Renal cortex interstitium (tissue), 11 donors: Measurements from ENCODE around the gene DTD1. TPM values are rescaled to one million over a fixed set of nuclear protein-coding genes. Genes with fewer than 3 reads are reported as not detected.

ENCODE experiments used
- DNase-seq, 11 donors: peaks; one replicate each; pipeline ENCODE4 v3.0.0-alpha.2; 2013; ENCODE audit warnings: low read depth in 9 of 11, low spot score in 4 of 11; ENCODE audit errors: extremely low read depth in 1 of 11
- polyA plus RNA-seq, 3 donors: library from polyadenylated mRNA; unstranded; fragments of 120-200 nt; gene quantifications; one replicate each; pipeline ENCODE4 v1.2.1, GENCODE V29; 2013; ENCODE audit not compliant: insufficient read length in 3 of 3

The DTD1 gene
- polyA plus RNA-seq, 3 donors = 29.8 to 35.8 (median 34.4) TPM

- no peak for DNase-seq
Measured at GRCh38 chr20:18722371-18722770, 134.5 kb downstream of the DTD1 start.

GRCh38 chr20:18724077-18724476 is 136.2 kb downstream of the DTD1 start:
- no peak for DNase-seq

GRCh38 chr20:18724788-18725464 is 137.1 kb downstream of the DTD1 start:
- DNase-seq = no peak

- DNase-seq = no peak
Measured at GRCh38 chr20:18727032-18727508, 139.2 kb downstream of the DTD1 start.

- DNase-seq = no peak
Measured at GRCh38 chr20:18728165-18728869, 140.5 kb downstream of the DTD1 start.

GRCh38 chr20:18728870-18729224 is 141.0 kb downstream of the DTD1 start:
- no peak for DNase-seq

- DNase-seq = no peak
Measured at GRCh38 chr20:18729231-18729825, 141.5 kb downstream of the DTD1 start.

GRCh38 chr20:18731940-18732339 is 144.1 kb downstream of the DTD1 start:
- no peak for DNase-seq

- no peak for DNase-seq
Measured at GRCh38 chr20:18734525-18735189, 146.8 kb downstream of the DTD1 start.

- DNase-seq = no peak
Measured at GRCh38 chr20:18737140-18737539, 149.3 kb downstream of the DTD1 start.

- no peak for DNase-seq
Measured at GRCh38 chr20:18738055-18738454, 150.2 kb downstream of the DTD1 start.

GRCh38 chr20:18738888-18739287 is 151.0 kb downstream of the DTD1 start:
- DNase-seq = no peak

- peak; percentile 37 to 78 (median 55) for DNase-seq
Measured at GRCh38 chr20:18739751-18740166, 151.9 kb downstream of the DTD1 start.

- DNase-seq = no peak
Measured at GRCh38 chr20:18740726-18741125, 152.9 kb downstream of the DTD1 start.

GRCh38 chr20:18742841-18743240 is 155.0 kb downstream of the DTD1 start:
- no peak for DNase-seq

- no peak for DNase-seq
Measured at GRCh38 chr20:18743665-18744440, 156.0 kb downstream of the DTD1 start.

- no peak for DNase-seq
Measured at GRCh38 chr20:18747090-18747489, 159.2 kb downstream of the DTD1 start.

GRCh38 chr20:18748987-18749386 is 161.1 kb downstream of the DTD1 start:
- no peak for DNase-seq

- no peak for DNase-seq
Measured at GRCh38 chr20:18749528-18749927, 161.7 kb downstream of the DTD1 start.
